ENCODE data around the gene SPINK9. TPM values are rescaled to one million over a fixed set of nuclear protein-coding genes. Genes with fewer than 3 reads are reported as not detected.
"Not testable (repeated sequence)": the region's sequence is repeated elsewhere in the genome, so short reads cannot be mapped to it uniquely, and the experiment has no call there.

Gene SPINK9
- total and polyA plus RNA-seq, 4 donors: 0.90 TPM; not detected in 3

- no peak for ATAC-seq (ENCODE audit: low FRiP score)
- Histone ChIP-seq H3K4me1 (ENCODE audit: control insufficient read depth in 1 of 2, insufficient read depth in 2 of 2, low read length in 2 of 2) (peaks cover 0 to 1% of the 10 kb centered on the region in 2 donors), H3K9me3 (ENCODE audit: control insufficient read depth, low read length) (peaks cover 2% of the 10 kb centered on the region), H3K4me3 (ENCODE audit: low read length in 2 of 2) (no peak overlapping the region), H3K27ac (ENCODE audit: low read depth in 1 of 2, low read length in 2 of 2) (no peak overlapping the region), H3K36me3 (ENCODE audit: control insufficient read depth in 1 of 2, insufficient read depth in 2 of 2, low read length in 1 of 2) (no peaks in the 10 kb centered on the region), H3K27me3 (ENCODE audit: control insufficient read depth in 1 of 2, insufficient read depth in 2 of 2, low read length in 1 of 2) (no peaks in the 10 kb centered on the region)
- DNase-seq: no peak
- WGBS, 2 donors: 35 to 37% methylated on average over 4 of the region's 4 CpGs
- intact Hi-C loops (cut with DNase I): no loop called here
These were observed 20.6 kb upstream of the SPINK9 start for GRCh38 chr5:148314731-148315130.

DNA sequence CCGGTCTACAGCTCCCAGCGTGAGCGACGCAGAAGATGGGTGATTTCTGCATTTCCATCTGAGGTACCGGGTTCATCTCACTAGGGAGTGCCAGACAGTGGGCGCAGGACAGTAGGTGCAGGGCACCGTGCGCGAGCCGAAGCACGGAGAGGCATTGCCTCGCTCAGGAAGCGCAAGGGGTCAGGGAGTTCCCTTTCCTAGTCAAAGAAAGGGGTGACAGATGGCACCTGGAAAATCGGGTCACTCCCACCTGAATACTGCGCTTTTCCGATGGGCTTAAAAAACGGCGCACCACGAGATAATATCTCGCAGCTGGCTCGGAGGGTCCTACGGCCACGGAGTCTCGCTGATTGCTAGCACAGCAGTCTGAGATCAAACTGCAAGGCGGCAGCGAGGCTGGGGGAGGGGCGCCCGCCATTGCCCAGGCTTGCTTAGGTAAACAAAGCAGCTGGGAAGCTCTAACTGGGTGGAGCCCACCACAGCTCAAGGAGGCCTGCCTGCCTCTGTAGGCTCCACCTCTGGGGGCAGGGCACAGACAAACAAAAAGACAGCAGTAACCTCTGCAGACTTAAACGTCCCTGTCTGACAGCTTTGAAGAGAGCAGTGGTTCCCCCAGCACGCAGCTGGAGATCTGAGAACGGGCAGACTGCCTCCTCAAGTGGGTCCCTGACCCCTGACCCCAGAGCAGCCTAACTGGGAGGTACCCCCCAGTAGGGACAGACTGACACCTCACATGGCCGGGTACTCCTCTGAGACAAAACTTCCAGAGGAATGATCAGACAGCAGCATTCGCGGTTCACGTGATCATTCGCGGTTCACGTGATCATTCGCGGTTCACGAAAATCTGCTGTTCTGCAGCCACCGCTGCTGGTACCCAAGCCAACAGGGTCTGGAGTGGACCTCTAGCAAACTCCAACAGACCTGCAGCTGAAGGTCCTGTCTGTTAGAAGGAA, 15.1 kb upstream of the SPINK9 start:
- 15 to 62% methylated on average over 37 to 42 of the region's 42 CpGs for WGBS, 2 donors
- not testable (repeated sequence) for ATAC-seq (ENCODE audit: low FRiP score); H3K27ac ChIP-seq (ENCODE audit: low read depth in 1 of 2, low read length in 2 of 2)

GRCh38 chr5:148333262-148333849, 2.0 kb upstream of the SPINK9 start:
- Histone ChIP-seq H3K9me3 (ENCODE audit: control insufficient read depth, low read length) (peaks cover 3% of the 10 kb centered on the region), H3K4me3 (ENCODE audit: low read length in 2 of 2) (no peak overlapping the region), H3K36me3 (ENCODE audit: control insufficient read depth in 1 of 2, insufficient read depth in 2 of 2, low read length in 1 of 2) (no peaks in the 10 kb centered on the region), H3K4me1 (ENCODE audit: control insufficient read depth in 1 of 2, insufficient read depth in 2 of 2, low read length in 2 of 2) (no peaks in the 10 kb centered on the region), H3K27me3 (ENCODE audit: control insufficient read depth in 1 of 2, insufficient read depth in 2 of 2, low read length in 1 of 2) (no peaks in the 10 kb centered on the region), H3K27ac (ENCODE audit: low read depth in 1 of 2, low read length in 2 of 2) (no peak overlapping the region)
- intact Hi-C loops (cut with DNase I): no loop called here
- ATAC-seq (ENCODE audit: low FRiP score) (no peak), DNase-seq (no peak)
- WGBS, 2 donors: 84 to 90% methylated on average over 4 of the region's 4 CpGs

More for the DNA sequence above, 15.1 kb upstream of the SPINK9 start:
- H3K27me3 ChIP-seq (ENCODE audit: control insufficient read depth in 1 of 2, insufficient read depth in 2 of 2, low read length in 1 of 2); intact Hi-C loops (cut with DNase I); H3K9me3 ChIP-seq (ENCODE audit: control insufficient read depth, low read length); H3K4me1 ChIP-seq (ENCODE audit: control insufficient read depth in 1 of 2, insufficient read depth in 2 of 2, low read length in 2 of 2); H3K36me3 ChIP-seq (ENCODE audit: control insufficient read depth in 1 of 2, insufficient read depth in 2 of 2, low read length in 1 of 2); H3K4me3 ChIP-seq (ENCODE audit: low read length in 2 of 2); DNase-seq: not testable (repeated sequence)

DNA sequence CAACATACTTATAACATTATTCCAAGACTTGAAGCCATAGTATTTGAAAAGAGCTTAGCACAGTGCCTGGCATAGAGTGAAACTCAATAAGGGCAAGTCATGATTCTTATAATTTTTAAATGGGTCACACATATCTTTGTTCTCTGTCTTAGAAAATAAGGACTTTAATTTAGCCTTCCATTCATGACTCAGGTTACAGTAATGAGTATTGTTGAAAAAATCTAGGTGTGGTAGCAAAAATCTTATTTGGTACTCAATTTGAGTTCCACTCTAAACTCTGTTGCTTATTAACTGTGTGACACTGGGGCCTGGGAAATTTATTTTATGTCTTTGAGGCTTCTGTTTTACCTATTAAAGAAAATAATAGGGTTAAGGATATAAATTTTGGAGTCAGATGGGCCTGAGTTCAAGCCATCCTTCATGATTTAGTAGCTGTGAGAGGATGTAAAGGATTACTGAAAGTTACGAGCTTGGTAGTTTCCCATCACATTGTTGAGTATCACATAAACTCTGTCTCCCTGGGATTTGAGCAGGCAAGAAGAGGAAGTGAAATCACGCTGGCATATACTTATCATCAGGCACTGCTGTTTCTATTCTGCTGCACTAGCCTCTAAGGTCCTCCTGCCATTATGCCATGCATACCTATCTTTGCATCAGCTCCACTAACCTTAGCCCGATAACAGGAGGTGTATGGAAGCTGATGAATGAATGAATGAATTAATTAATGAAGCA, 1.5 kb downstream of the SPINK9 start:
- ATAC-seq (ENCODE audit: low FRiP score) (no peak), DNase-seq (no peak)
- H3K36me3 ChIP-seq (ENCODE audit: control insufficient read depth in 1 of 2, insufficient read depth in 2 of 2, low read length in 1 of 2): no peaks in the 10 kb centered on the region
- H3K9me3 ChIP-seq (ENCODE audit: control insufficient read depth, low read length): peaks cover 3% of the 10 kb centered on the region
- no peaks in the 10 kb centered on the region for H3K4me1 ChIP-seq (ENCODE audit: control insufficient read depth in 1 of 2, insufficient read depth in 2 of 2, low read length in 2 of 2)
- no peaks in the 10 kb centered on the region for H3K27me3 ChIP-seq (ENCODE audit: control insufficient read depth in 1 of 2, insufficient read depth in 2 of 2, low read length in 1 of 2)
- intact Hi-C loops (cut with DNase I): no loop called here
- WGBS, 2 donors: 84 to 86% methylated on average over 3 of the region's 3 CpGs
- no peak overlapping the region for H3K4me3 ChIP-seq (ENCODE audit: low read length in 2 of 2)
- H3K27ac ChIP-seq (ENCODE audit: low read depth in 1 of 2, low read length in 2 of 2): no peak overlapping the region

DNA sequence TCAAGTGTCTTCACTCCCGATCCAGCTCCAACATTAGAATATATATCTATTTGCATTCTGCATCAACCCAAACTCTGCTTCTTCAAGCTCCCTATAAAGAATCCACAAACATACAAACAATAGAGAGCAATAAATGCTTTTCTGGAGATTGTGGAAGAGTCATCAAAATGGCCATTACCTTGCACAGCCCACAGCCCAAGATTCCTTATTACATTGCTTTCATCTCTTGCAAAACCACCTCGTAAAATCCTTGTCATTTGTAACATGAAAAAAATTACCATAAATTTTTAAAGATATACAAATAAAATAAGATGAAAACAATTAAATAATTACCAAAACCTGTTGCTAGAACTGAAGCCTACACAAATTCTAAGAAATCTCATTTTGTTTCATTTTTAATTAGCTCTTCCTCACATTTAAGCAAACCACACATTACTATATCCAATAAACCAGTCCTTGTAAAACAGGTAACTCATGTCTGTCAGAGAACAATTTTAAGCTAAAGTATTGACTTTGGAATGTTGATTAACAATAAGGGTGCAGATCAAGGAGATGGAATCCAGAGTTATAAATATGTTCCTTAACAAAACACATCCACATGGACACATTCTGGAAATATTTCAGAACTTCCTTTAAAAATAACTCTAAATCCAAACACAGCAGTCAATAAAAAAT, 7.1 kb downstream of the SPINK9 start:
- H3K4me3 ChIP-seq (ENCODE audit: low read length in 2 of 2): no peak overlapping the region
- no peaks in the 10 kb centered on the region for H3K27me3 ChIP-seq (ENCODE audit: control insufficient read depth in 1 of 2, insufficient read depth in 2 of 2, low read length in 1 of 2)
- H3K27ac ChIP-seq (ENCODE audit: low read depth in 1 of 2, low read length in 2 of 2): no peak overlapping the region
- H3K9me3 ChIP-seq (ENCODE audit: control insufficient read depth, low read length): no peaks in the 10 kb centered on the region
- H3K36me3 ChIP-seq (ENCODE audit: control insufficient read depth in 1 of 2, insufficient read depth in 2 of 2, low read length in 1 of 2): no peaks in the 10 kb centered on the region
- DNase-seq: no peak
- no peak for ATAC-seq (ENCODE audit: low FRiP score)
- intact Hi-C loops (cut with DNase I): no loop called here
- H3K4me1 ChIP-seq (ENCODE audit: control insufficient read depth in 1 of 2, insufficient read depth in 2 of 2, low read length in 2 of 2): no peaks in the 10 kb centered on the region
- WGBS, 2 donors: 95% methylated on average over 2 of the region's 2 CpGs

GRCh38 chr5:148343046-148343407, 7.7 kb downstream of the SPINK9 start:
- intact Hi-C loops (cut with DNase I): no loop called here
- ATAC-seq (ENCODE audit: low FRiP score) (no peak), DNase-seq (no peak)
- Histone ChIP-seq H3K27ac (ENCODE audit: low read depth in 1 of 2, low read length in 2 of 2) (no peak overlapping the region), H3K4me3 (ENCODE audit: low read length in 2 of 2) (no peak overlapping the region), H3K27me3 (ENCODE audit: control insufficient read depth in 1 of 2, insufficient read depth in 2 of 2, low read length in 1 of 2) (no peaks in the 10 kb centered on the region), H3K4me1 (ENCODE audit: control insufficient read depth in 1 of 2, insufficient read depth in 2 of 2, low read length in 2 of 2) (no peaks in the 10 kb centered on the region), H3K36me3 (ENCODE audit: control insufficient read depth in 1 of 2, insufficient read depth in 2 of 2, low read length in 1 of 2) (no peaks in the 10 kb centered on the region), H3K9me3 (ENCODE audit: control insufficient read depth, low read length) (no peaks in the 10 kb centered on the region)
- 29 to 51% methylated on average over 2 of the region's 2 CpGs for WGBS, 2 donors

GRCh38 chr5:148343603-148344487, 8.5 kb downstream of the SPINK9 start:
- Histone ChIP-seq H3K9me3 (ENCODE audit: control insufficient read depth, low read length) (no peaks in the 10 kb centered on the region), H3K4me1 (ENCODE audit: control insufficient read depth in 1 of 2, insufficient read depth in 2 of 2, low read length in 2 of 2) (no peaks in the 10 kb centered on the region), H3K4me3 (ENCODE audit: low read length in 2 of 2) (no peak overlapping the region), H3K27ac (ENCODE audit: low read depth in 1 of 2, low read length in 2 of 2) (no peak overlapping the region), H3K36me3 (ENCODE audit: control insufficient read depth in 1 of 2, insufficient read depth in 2 of 2, low read length in 1 of 2) (no peaks in the 10 kb centered on the region), H3K27me3 (ENCODE audit: control insufficient read depth in 1 of 2, insufficient read depth in 2 of 2, low read length in 1 of 2) (no peaks in the 10 kb centered on the region)
- intact Hi-C loops (cut with DNase I): no loop called here
- 74 to 90% methylated on average over 7 of the region's 7 CpGs for WGBS, 2 donors
- DNase-seq (no peak), ATAC-seq (ENCODE audit: low FRiP score) (no peak)

GRCh38 chr5:148347706-148348105, 12.3 kb downstream of the SPINK9 start:
- Histone ChIP-seq H3K27me3 (ENCODE audit: control insufficient read depth in 1 of 2, insufficient read depth in 2 of 2, low read length in 1 of 2) (no peaks in the 10 kb centered on the region), H3K36me3 (ENCODE audit: control insufficient read depth in 1 of 2, insufficient read depth in 2 of 2, low read length in 1 of 2) (peaks cover 0 to 3% of the 10 kb centered on the region in 2 donors), H3K9me3 (ENCODE audit: control insufficient read depth, low read length) (peaks cover 2% of the 10 kb centered on the region), H3K4me3 (ENCODE audit: low read length in 2 of 2) (no peak overlapping the region), H3K27ac (ENCODE audit: low read depth in 1 of 2, low read length in 2 of 2) (no peak overlapping the region), H3K4me1 (ENCODE audit: control insufficient read depth in 1 of 2, insufficient read depth in 2 of 2, low read length in 2 of 2) (no peaks in the 10 kb centered on the region)
- 78 to 94% methylated on average over 1 of the region's 1 CpG for WGBS, 2 donors
- no peak for ATAC-seq (ENCODE audit: low FRiP score)
- intact Hi-C loops (cut with DNase I): no loop called here
- DNase-seq: no peak

Data from aorta (tissue), 5 donors.